OCI-LY3 (cell line): Measurements from ENCODE around the gene CDH4.

Source experiments
- CTCF ChIP-seq: fragments of 200-600, 300-600 bp; sonication (generic); IDR thresholded peaks from 2 replicates; pipeline ENCODE4 v1.5.1; 2014; ENCODE audit warnings: antibody characterized with exemption, low read length, low read depth
- EZH2phosphoT487 ChIP-seq: fragments of 200-600 bp; shearing (Covaris generic); IDR thresholded peaks from 2 replicates; pipeline ENCODE4 v1.6.1; 2018; ENCODE audit warnings: antibody characterized with exemption, mixed run types, low read depth

GRCh38 chr20:61950641-61951071, 698.6 kb downstream of the CDH4 start:
- TF ChIP-seq CTCF = no peak
- no peak for TF ChIP-seq EZH2phosphoT487
